Loucy (cell line): ENCODE measurements around the gene FBLIM1.

Experiments used
- CTCF ChIP-seq: fragments of 200-600 bp; sonication (generic); conservative IDR thresholded peaks from 2 replicates; pipeline ENCODE4 v1.5.1; 2014; ENCODE audit warnings: mild to moderate bottlenecking, antibody characterized with exemption, low read length
- EZH2phosphoT487 ChIP-seq: fragments of 200-600 bp; IDR thresholded peaks from 2 replicates; pipeline ENCODE4 v1.6.1; 2018; ENCODE audit warnings: antibody characterized with exemption, mild to moderate bottlenecking, moderate library complexity, borderline replicate concordance

- TF ChIP-seq CTCF (no peak), EZH2phosphoT487 (no peak)
These were observed 44.0 kb upstream of the FBLIM1 start for GRCh38 chr1:15714406-15715136.
